ENCODE measurements around the gene ANKRD13C. TPM values are rescaled to one million over a fixed set of nuclear protein-coding genes. Genes with fewer than 3 reads are reported as not detected.

Gene ANKRD13C
- total and polyA plus RNA-seq, 4 donors = 3.3 to 14.1 (median 8.3) TPM

- H3K27ac ChIP-seq (ENCODE audit: low read depth in 1 of 2, low read length in 2 of 2) = no peak overlapping the region
- H3K27me3 ChIP-seq (ENCODE audit: control insufficient read depth in 4 of 4, insufficient read depth in 4 of 4, low read length in 3 of 4) = no peaks in the 10 kb centered on the region
- no peak overlapping the region for H3K4me3 ChIP-seq (ENCODE audit: low read depth in 1 of 3, low read length in 3 of 3)
- no peaks in the 10 kb centered on the region for H3K36me3 ChIP-seq (ENCODE audit: control insufficient read depth in 4 of 4, insufficient read depth in 3 of 4, low read depth in 1 of 4, low read length in 3 of 4)
- H3K9me3 ChIP-seq (ENCODE audit: control insufficient read depth in 4 of 4, low read length in 3 of 4) = no peaks in the 10 kb centered on the region
- DNase-seq (ENCODE audit: low spot score) = no peak
- 97% methylated on average over 2 of the region's 2 CpGs for WGBS
- no peak overlapping the region for H3K9ac ChIP-seq (ENCODE audit: low read depth in 1 of 2, low read length in 2 of 2)
- no peaks in the 10 kb centered on the region for H3K4me1 ChIP-seq (ENCODE audit: control insufficient read depth in 4 of 4, insufficient read depth in 4 of 4, low read length in 3 of 4)
- TF ChIP-seq FOXA2 (IDR thresholded peaks at IDR 0.05) (no peak), RXRA (IDR thresholded peaks at IDR 0.05) (no peak), YY1 (IDR thresholded peaks at IDR 0.05) (no peak), FOXA1 (IDR thresholded peaks at IDR 0.05) (no peak), RAD21 (IDR thresholded peaks at IDR 0.05) (no peak), SP1 (IDR thresholded peaks at IDR 0.05) (no peak), EGR1 (IDR thresholded peaks at IDR 0.05; ENCODE audit: low read depth in 2 of 2) (no peak), REST (IDR thresholded peaks at IDR 0.05) (no peak), ATF3 (IDR thresholded peaks at IDR 0.05) (no peak), HNF4A (conservative IDR thresholded peaks at IDR 0.05) (no peak), NR2F2 (IDR thresholded peaks at IDR 0.05) (no peak), ZBTB33 (IDR thresholded peaks at IDR 0.05) (no peak), MAX (IDR thresholded peaks at IDR 0.05) (no peak), HNF4G (IDR thresholded peaks at IDR 0.05) (no peak), JUND (IDR thresholded peaks at IDR 0.05) (no peak), TAF1 (conservative IDR thresholded peaks at IDR 0.05) (no peak), GABPA (IDR thresholded peaks at IDR 0.05 in 1 of 2, conservative IDR thresholded peaks at IDR 0.05 in 1 of 2) (no peak)
- TF ChIP-seq, protein P1, sequence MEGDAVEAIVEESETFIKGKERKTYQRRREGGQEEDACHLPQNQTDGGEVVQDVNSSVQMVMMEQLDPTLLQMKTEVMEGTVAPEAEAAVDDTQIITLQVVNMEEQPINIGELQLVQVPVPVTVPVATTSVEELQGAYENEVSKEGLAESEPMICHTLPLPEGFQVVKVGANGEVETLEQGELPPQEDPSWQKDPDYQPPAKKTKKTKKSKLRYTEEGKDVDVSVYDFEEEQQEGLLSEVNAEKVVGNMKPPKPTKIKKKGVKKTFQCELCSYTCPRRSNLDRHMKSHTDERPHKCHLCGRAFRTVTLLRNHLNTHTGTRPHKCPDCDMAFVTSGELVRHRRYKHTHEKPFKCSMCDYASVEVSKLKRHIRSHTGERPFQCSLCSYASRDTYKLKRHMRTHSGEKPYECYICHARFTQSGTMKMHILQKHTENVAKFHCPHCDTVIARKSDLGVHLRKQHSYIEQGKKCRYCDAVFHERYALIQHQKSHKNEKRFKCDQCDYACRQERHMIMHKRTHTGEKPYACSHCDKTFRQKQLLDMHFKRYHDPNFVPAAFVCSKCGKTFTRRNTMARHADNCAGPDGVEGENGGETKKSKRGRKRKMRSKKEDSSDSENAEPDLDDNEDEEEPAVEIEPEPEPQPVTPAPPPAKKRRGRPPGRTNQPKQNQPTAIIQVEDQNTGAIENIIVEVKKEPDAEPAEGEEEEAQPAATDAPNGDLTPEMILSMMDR (IDR thresholded peaks at IDR 0.05; ENCODE audit: low read depth, low read length, missing input control) = no peak
Observed at GRCh38 chr1:70384542-70384941, 30.0 kb upstream of the ANKRD13C start.

Data from liver (tissue), 9 donors.